BLaER1 treated with 17β-estradiol and CSF1 and Interleukin-3, amounts not matched to agents 10 nM and 100 nM (cell line): ENCODE results near the gene DAD1.
A peak's percentile ranks its signal among the peaks of the same experiment; 100 is the strongest.

Source experiments
- H3K27ac ChIP-seq, 11 experiments: shearing (Covaris generic); formaldehyde crosslinking; 2 replicates each; pipeline ENCODE4 v1.8.1; 2022
- H3K27me3 ChIP-seq, 11 experiments: shearing (Covaris generic); formaldehyde crosslinking; 2 replicates each; pipeline ENCODE4 v1.8.1; 2022
- H3K36me3 ChIP-seq, 11 experiments: shearing (Covaris generic); formaldehyde crosslinking; 2 replicates each; pipeline ENCODE4 v1.8.1; 2022
- H3K4me1 ChIP-seq, 10 experiments: shearing (Covaris generic); formaldehyde crosslinking; 2 replicates each; pipeline ENCODE4 v1.8.1; 2022
- H3K4me2 ChIP-seq, 11 experiments: shearing (Covaris generic); formaldehyde crosslinking; 2 replicates each; pipeline ENCODE4 v1.8.1; 2022
- H3K4me3 ChIP-seq, 10 experiments: shearing (Covaris generic); formaldehyde crosslinking; 2 replicates each; pipeline ENCODE4 v1.8.1; 2022
- H3K9ac ChIP-seq, 11 experiments: shearing (Covaris generic); formaldehyde crosslinking; 2 replicates each; pipeline ENCODE4 v1.8.1; 2022
- H3K9me3 ChIP-seq, 11 experiments: shearing (Covaris generic); formaldehyde crosslinking; replicated peaks in 1 of 11; 2 replicates each; pipeline ENCODE4 v1.8.1; 2022
- H4K20me1 ChIP-seq, 11 experiments: shearing (Covaris generic); formaldehyde crosslinking; 2 replicates each; pipeline ENCODE4 v1.8.1; 2022
- Cebpa-rat ChIP-seq, 11 experiments: shearing (Covaris generic); IDR thresholded peaks; 2 replicates each; pipeline ENCODE4 v1.8.1; 2022

Gene DAD1

DNA sequence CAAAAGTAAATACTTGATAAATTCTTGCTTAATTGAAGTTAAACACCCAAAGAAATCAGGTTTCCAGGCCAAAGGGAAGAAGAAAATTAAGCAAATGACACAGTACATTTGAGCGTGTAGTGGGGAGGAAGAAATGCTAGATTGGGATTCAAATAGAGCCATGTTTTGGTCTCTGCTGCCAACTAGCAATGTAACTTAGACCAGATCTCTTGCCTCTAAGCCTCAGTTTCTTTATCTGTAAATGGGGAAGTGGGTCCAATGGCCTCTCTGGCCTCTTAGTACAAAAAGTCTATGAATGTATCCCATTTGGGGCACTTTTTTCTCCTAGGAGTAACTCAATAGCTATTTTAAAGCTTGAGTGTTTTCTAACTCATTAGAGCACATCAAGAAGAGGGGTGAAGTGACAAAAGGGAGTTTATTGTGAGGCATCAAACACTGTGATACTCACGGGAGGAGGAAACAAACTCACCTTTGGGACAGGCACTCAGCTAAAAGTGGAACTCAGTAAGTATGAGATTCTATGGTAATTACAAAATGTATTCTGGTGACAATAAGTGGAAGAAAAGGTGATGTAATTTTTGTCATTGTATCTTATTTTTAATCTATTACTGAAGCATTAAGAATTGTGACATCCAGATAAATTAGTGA is 55.8 kb downstream of the DAD1 start:
- Histone ChIP-seq H3K4me1 (peaks cover 68 to 100% (median 99%) of the 10 kb centered on the region in 10 experiments), H3K27ac (peak overlapping the region in 9 of 11 experiments; percentile 3 to 100 (median 79); a peak in 16 of 22 replicates), H3K9ac (peak overlapping the region in 3 of 11 experiments; percentile 7 to 33 (median 18); a peak in 1 of 22 replicates), H3K36me3 (peaks cover 0 to 97% (median 49%) of the 10 kb centered on the region in 11 experiments; a peak in 15 of 22 replicates), H3K27me3 (no peaks in the 10 kb centered on the region), H4K20me1 (peaks cover 0 to 18% (median 0%) of the 10 kb centered on the region in 11 experiments; a peak in 2 of 22 replicates), H3K9me3 (0 out of 22 replicates have a peak, but pooled peaks cover 0 to 3% (median 0%) of the 10 kb centered on the region in 11 experiments), H3K4me2 (peak overlapping the region; percentile 51 to 86 (median 75)), H3K4me3 (peak overlapping the region in 3 of 10 experiments; percentile 10 to 30 (median 12); a peak in 1 of 20 replicates)
- no peak for TF ChIP-seq Cebpa-rat (IDR thresholded peaks at IDR 0.05)

- TF ChIP-seq Cebpa-rat (IDR thresholded peaks at IDR 0.05), result no peak
- Histone ChIP-seq H3K36me3 (peaks cover 0 to 96% (median 48%) of the 10 kb centered on the region in 11 experiments; a peak in 15 of 22 replicates), H3K27ac (peak overlapping the region in 9 of 11 experiments; percentile 3 to 100 (median 79); a peak in 16 of 22 replicates), H3K27me3 (no peaks in the 10 kb centered on the region), H3K4me1 (peaks cover 61 to 96% (median 95%) of the 10 kb centered on the region in 10 experiments), H3K4me3 (peak overlapping the region in 4 of 10 experiments; percentile 5 to 30 (median 11); a peak in 5 of 20 replicates), H3K4me2 (peak overlapping the region; percentile 51 to 86 (median 75)), H3K9me3 (0 out of 22 replicates have a peak, but pooled peaks cover 0 to 3% (median 0%) of the 10 kb centered on the region in 11 experiments), H3K9ac (peak overlapping the region in 2 of 11 experiments; percentile 18 to 33; a peak in 1 of 22 replicates), H4K20me1 (peaks cover 0 to 22% (median 0%) of the 10 kb centered on the region in 11 experiments; a peak in 2 of 22 replicates)
Measured at GRCh38 chr14:22532345-22533056, 56.5 kb downstream of the DAD1 start.

GRCh38 chr14:22531451-22532344 is 57.3 kb downstream of the DAD1 start:
- peak overlapping the region in 8 of 11 experiments; percentile 37 to 100 (median 89); a peak in 15 of 22 replicates for H3K27ac ChIP-seq
- TF ChIP-seq Cebpa-rat (IDR thresholded peaks at IDR 0.05), result no peak
- peaks cover 0 to 98% (median 53%) of the 10 kb centered on the region in 11 experiments; a peak in 15 of 22 replicates for H3K36me3 ChIP-seq
- H3K27me3 ChIP-seq, result no peaks in the 10 kb centered on the region
- H3K9ac ChIP-seq, result peak overlapping the region in 2 of 11 experiments; percentile 32 to 56; a peak in 3 of 22 replicates
- peak overlapping the region; percentile 51 to 86 (median 75) for H3K4me2 ChIP-seq
- peak overlapping the region in 2 of 10 experiments; percentile 5 to 12; a peak in 2 of 20 replicates for H3K4me3 ChIP-seq
- peaks cover 61 to 96% (median 93%) of the 10 kb centered on the region in 10 experiments for H3K4me1 ChIP-seq
- 0 out of 22 replicates have a peak, but pooled peaks cover 0 to 3% (median 0%) of the 10 kb centered on the region in 11 experiments for H3K9me3 ChIP-seq
- peaks cover 0 to 30% (median 0%) of the 10 kb centered on the region in 11 experiments; a peak in 3 of 22 replicates for H4K20me1 ChIP-seq

GRCh38 chr14:22530127-22530526 is 58.9 kb downstream of the DAD1 start:
- Histone ChIP-seq H3K4me2 (peak overlapping the region in 8 of 11 experiments; percentile 10 to 77 (median 49); a peak in 13 of 22 replicates), H3K27ac (peak overlapping the region in 5 of 11 experiments; percentile 9 to 100 (median 44); a peak in 6 of 22 replicates), H3K9ac (no peak overlapping the region), H3K4me1 (peaks cover 61 to 96% (median 93%) of the 10 kb centered on the region in 10 experiments), H3K9me3 (no peaks in the 10 kb centered on the region), H3K36me3 (peaks cover 0 to 98% (median 62%) of the 10 kb centered on the region in 11 experiments; a peak in 15 of 22 replicates), H4K20me1 (peaks cover 0 to 45% (median 0%) of the 10 kb centered on the region in 11 experiments; a peak in 4 of 22 replicates), H3K4me3 (no peak overlapping the region), H3K27me3 (no peaks in the 10 kb centered on the region)
- TF ChIP-seq Cebpa-rat (IDR thresholded peaks at IDR 0.05), result no peak

DNA sequence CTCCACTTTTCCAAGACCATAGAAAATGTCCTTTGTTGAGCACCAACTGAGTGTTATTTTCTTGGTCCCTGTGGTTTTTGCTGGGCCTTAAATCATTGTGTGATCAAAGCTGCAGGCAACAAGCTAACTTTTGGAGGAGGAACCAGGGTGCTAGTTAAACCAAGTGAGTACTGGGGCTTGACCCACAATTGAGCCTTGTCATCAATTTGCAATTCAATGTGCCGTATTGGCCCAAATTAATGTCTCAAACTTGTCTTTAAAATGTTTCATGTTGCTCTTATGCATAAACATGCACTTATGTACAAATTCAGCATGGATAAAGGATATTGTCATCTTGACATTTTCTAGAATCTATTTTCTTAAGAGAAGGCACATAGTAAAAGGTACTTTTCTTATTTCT is 62.3 kb downstream of the DAD1 start:
- no peaks in the 10 kb centered on the region for H3K9me3 ChIP-seq
- H4K20me1 ChIP-seq, result peaks cover 0 to 78% (median 0%) of the 10 kb centered on the region in 11 experiments; a peak in 5 of 22 replicates
- H3K9ac ChIP-seq, result no peak overlapping the region
- no peak overlapping the region for H3K4me3 ChIP-seq
- peak overlapping the region in 4 of 11 experiments; percentile 6 to 41 (median 31); a peak in 7 of 22 replicates for H3K27ac ChIP-seq
- H3K4me2 ChIP-seq, result peak overlapping the region in 10 of 11 experiments; percentile 11 to 68 (median 38); a peak in 16 of 22 replicates
- H3K27me3 ChIP-seq, result no peaks in the 10 kb centered on the region
- no peak for TF ChIP-seq Cebpa-rat (IDR thresholded peaks at IDR 0.05)
- H3K4me1 ChIP-seq, result peaks cover 50 to 96% (median 90%) of the 10 kb centered on the region in 10 experiments
- H3K36me3 ChIP-seq, result peaks cover 0 to 98% (median 74%) of the 10 kb centered on the region in 11 experiments; a peak in 15 of 22 replicates

- Histone ChIP-seq H3K27me3 (no peaks in the 10 kb centered on the region), H3K27ac (peak overlapping the region in 5 of 11 experiments; percentile 6 to 41 (median 22); a peak in 7 of 22 replicates), H3K4me2 (peak overlapping the region; percentile 11 to 68 (median 40)), H3K36me3 (peaks cover 0 to 98% (median 78%) of the 10 kb centered on the region in 11 experiments; a peak in 15 of 22 replicates), H3K4me1 (peaks cover 50 to 96% (median 90%) of the 10 kb centered on the region in 10 experiments), H4K20me1 (peaks cover 0 to 83% (median 0%) of the 10 kb centered on the region in 11 experiments; a peak in 5 of 22 replicates), H3K4me3 (no peak overlapping the region), H3K9me3 (no peaks in the 10 kb centered on the region), H3K9ac (0 out of 22 replicates have a peak overlapping the region, but pooled peaks of 1 of the 11 experiments have one; percentile 1)
- TF ChIP-seq Cebpa-rat (IDR thresholded peaks at IDR 0.05), result no peak
Measured at GRCh38 chr14:22526218-22526617, 62.8 kb downstream of the DAD1 start.

GRCh38 chr14:22524784-22525161 is 64.3 kb downstream of the DAD1 start:
- no peak overlapping the region for H3K4me3 ChIP-seq
- peaks cover 60 to 96% (median 90%) of the 10 kb centered on the region in 10 experiments for H3K4me1 ChIP-seq
- TF ChIP-seq Cebpa-rat (IDR thresholded peaks at IDR 0.05), result no peak
- H3K36me3 ChIP-seq, result peaks cover 0 to 100% (median 75%) of the 10 kb centered on the region in 11 experiments; a peak in 15 of 22 replicates
- H3K4me2 ChIP-seq, result peak overlapping the region in 10 of 11 experiments; percentile 11 to 68 (median 36); a peak in 15 of 22 replicates
- no peak overlapping the region for H3K9ac ChIP-seq
- peaks cover 0 to 92% (median 0%) of the 10 kb centered on the region in 11 experiments; a peak in 5 of 22 replicates for H4K20me1 ChIP-seq
- no peaks in the 10 kb centered on the region for H3K9me3 ChIP-seq
- H3K27me3 ChIP-seq, result no peaks in the 10 kb centered on the region
- H3K27ac ChIP-seq, result peak overlapping the region in 4 of 11 experiments; percentile 6 to 41 (median 34); a peak in 5 of 22 replicates
